Activated CD4-positive, alpha-beta T cell treated with anti-CD3 and anti-CD28 coated beads, Interleukin-2, Interleukin-4, amounts not matched to agents 100 ng/mL and 50 ng/mL, durations not matched to agents 16 hours and 8 hours (primary cell): ENCODE results near the gene BMF.
"Not testable (repeated sequence)": the region's sequence is repeated elsewhere in the genome, so short reads cannot be mapped to it uniquely, and the experiment has no call there.

Experiments used
- DNase-seq: peaks from one replicate; pipeline ENCODE4 v3.0.0-alpha.2; 2020; ENCODE audit warnings: low spot score

Gene BMF

GRCh38 chr15:40108855-40109735 lies at the start of gene BMF:
TSS of gene BMF (minus strand) at chr15:40108879. CDS start at chr15:40106086, 2,793 bp downstream.
- peak; percentile 96 for DNase-seq

GRCh38 chr15:40157778-40158447 lies 49.2 kb upstream of the BMF start:
- no peak for DNase-seq

DNA sequence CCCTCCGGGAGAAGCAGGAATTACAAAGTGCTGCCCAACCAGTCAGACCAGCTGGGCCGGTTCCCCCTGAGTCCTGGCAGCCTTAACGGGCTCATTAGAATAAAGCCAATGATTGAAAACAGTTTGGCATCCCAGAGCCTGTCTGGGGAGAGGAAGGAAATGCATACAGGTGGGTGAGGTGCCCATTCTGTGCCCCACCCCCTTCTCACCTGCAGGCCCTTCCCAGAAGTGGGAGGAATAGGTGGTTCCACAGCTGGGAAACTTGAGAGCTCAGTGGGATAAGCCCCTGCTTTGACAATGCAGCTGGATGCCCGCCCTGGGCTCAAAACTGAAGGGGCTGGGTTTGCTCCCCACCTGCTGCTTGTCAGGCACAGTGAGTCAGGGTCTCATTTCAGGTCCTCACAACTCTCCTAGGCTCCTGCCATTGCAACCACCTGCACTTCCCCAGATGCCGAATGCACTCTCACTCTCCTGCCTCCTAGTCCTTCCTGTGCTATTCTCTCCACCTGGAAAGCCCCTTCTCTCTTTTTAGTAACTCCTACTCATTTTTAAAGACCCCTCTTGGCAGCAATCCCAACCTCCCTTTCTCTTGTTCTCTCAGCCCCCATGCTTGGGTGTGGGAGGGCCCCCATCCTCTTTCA lies 46.7 kb upstream of the BMF start:
- no peak for DNase-seq

- DNase-seq = not testable (repeated sequence)
Measured at GRCh38 chr15:40154821-40155220, 46.1 kb upstream of the BMF start.

GRCh38 chr15:40151991-40152390 lies 43.3 kb upstream of the BMF start:
- no peak for DNase-seq

- no peak for DNase-seq
Measured at GRCh38 chr15:40151499-40151898, 42.8 kb upstream of the BMF start.

- no peak for DNase-seq
Measured at GRCh38 chr15:40150163-40150925, 41.7 kb upstream of the BMF start.

GRCh38 chr15:40149339-40149738 lies 40.7 kb upstream of the BMF start:
- no peak for DNase-seq

- DNase-seq = no peak
Measured at GRCh38 chr15:40146037-40146436, 37.4 kb upstream of the BMF start.

- no peak for DNase-seq
Measured at GRCh38 chr15:40142428-40142827, 33.7 kb upstream of the BMF start.

DNA sequence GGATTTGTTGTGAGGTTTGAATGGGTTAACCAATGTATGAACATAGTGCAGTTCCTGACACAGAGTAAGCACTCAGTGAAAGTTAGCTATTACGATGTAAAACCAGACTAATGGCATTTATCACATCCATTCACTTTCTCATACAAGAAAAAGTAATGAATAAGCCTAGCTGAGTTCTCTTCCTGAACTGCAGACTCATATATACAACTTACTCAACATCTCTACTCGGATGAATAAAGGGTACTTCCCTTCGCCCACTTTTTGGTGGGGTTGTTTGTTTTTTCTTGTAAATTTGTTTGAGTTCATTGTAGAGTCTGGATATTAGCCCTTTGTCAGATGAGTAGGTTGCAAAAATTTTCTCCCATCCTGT lies 29.5 kb upstream of the BMF start:
- not testable (repeated sequence) for DNase-seq

- DNase-seq = no peak
Measured at GRCh38 chr15:40137303-40138200, 28.9 kb upstream of the BMF start.

DNA sequence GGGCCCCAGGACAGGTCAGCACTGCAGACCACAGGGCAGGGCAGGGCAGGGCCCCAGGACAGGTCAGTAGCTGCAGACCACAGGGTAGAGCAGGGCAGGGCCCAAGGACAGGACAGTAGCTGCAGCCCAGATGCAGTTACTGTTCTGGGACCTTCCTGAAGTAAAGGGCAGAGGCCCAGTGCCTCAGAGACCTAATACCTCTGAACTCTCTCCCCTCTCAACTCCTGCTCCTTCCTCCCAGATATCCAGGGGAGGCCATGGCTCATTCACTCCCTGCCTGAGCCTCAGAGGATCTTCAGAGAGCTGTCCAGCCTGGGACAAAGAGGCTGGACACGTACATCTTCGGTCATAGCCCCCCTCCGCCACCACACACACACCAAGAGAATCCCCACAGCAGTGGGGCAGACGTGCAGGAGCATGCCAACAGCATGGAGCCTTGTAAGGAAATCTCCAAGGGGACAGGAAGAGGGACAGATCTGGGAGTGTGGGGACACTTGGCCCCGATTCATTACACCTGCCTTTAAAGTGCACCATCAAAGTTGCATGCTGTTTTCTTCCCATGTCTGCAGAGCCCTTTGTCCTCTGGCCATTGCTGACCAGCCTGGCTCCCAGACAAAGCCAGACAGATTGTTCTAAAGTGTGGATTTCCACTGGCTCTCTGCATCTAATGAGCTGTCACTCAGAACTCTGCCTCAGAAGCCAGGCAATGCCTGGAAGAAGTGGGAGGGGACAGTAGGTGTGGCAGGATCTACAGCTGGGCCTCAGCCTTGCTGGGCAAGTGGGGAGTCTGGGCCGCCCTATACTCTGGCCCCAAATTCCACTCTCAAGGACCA lies 28.0 kb upstream of the BMF start:
- DNase-seq = no peak

DNA sequence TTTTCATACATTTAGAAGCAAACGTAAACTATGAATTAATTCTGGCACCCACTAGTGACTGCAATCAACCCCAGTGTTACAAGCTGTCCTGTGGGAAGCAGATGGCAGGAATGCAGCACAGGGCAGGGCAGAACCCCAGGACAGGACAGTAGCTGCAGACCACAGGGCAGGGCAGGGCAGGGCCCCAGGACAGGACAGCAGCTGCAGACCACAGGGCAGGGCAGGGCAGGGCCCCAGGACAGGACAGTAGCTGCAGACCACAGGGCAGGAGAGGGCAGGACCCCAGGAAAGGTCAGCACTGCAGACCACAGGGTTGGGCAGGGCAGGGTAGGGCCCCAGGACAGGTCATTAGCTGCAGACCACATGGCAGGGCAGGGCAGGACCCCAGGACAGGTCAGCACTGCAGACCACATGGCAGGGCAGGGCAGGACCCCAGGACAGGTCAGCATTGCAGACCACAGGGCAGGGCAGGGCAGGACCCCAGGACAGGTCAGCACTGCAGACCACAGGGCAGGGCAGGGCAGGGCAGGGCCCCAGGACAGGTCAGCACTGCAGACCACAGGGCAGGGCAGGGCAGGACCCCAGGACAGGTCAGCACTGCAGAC lies 27.3 kb upstream of the BMF start:
- not testable (repeated sequence) for DNase-seq

GRCh38 chr15:40134885-40135284 lies 26.2 kb upstream of the BMF start:
- DNase-seq = no peak

GRCh38 chr15:40133544-40133943 lies 24.9 kb upstream of the BMF start:
- DNase-seq = no peak

DNA sequence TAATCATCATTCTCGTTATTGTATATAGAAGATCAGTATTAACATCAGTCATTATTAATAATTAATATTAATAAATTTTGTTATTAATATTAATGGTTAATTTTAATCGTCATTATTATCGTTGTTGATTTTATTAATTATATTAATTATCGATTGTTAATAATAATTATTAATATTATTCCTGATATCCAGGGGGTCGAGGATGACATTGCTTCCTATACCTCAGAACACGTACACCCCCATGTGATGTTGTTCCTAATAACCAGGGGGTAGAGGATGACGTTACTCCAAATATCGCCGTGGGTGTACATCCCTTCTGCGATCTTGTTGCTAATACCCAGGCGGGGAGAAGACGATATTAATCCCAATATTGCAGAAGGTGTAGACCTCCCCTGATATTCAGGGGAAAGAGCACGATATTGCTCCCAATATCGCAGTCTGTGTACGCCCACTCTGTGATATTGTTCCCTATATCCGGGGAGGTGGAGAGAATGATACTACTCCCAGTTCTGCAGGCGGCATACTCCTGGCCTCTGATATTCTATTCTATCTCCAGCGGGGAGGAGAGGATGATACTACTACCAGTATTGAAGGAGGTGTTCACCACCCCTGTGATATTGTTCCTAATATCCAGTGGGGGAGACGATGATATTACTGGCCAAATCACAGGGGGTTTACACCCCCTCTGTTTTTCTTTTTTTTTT lies 22.3 kb upstream of the BMF start:
- DNase-seq = no peak

DNA sequence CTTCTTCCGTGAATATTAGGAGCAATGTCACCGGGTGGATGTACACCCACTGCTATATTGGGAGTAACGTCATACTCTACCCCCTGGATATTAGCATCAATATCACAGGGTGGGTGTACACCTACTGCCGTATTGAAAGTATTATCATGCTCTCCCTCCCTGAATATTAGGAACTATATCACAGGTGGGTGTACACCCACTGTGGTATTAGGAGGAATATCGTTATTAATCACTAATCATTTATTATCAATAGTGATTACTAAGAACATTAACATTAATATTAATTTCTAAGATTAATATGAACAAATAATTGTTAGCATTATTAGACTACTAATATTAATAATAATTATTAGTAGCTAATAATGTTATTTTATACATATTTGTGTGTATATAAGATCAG lies 21.4 kb upstream of the BMF start:
- no peak for DNase-seq
